ACHN (cell line): ENCODE measurements around the gene KIF1A.

Experiments used
- DNase-seq: peaks from one replicate; pipeline ENCODE4 v3.0.0-alpha.2; 2015
- in situ Hi-C: cut with HindIII; loops from 2 replicates; pipeline ENCODE4 v1.10.0; 2017; ENCODE audit warnings: low sequenced_read_pairs, low pct_ligation_motif_present, low pct_unique_long_range_greater_than_20kb

Gene KIF1A

GRCh38 chr2:240720686-240721595, 99.1 kb downstream of the KIF1A start:
- in situ Hi-C loops = no loop called here
- DNase-seq = no peak

- no peak for DNase-seq
- in situ Hi-C loops = no loop called here
These were observed 100.1 kb downstream of the KIF1A start for GRCh38 chr2:240719676-240720545.

GRCh38 chr2:240718896-240719490, 101.0 kb downstream of the KIF1A start:
- in situ Hi-C loops = no loop called here
- no peak for DNase-seq

- in situ Hi-C loops = no loop called here
- DNase-seq = no peak
These were observed 102.1 kb downstream of the KIF1A start for GRCh38 chr2:240717681-240718581.

GRCh38 chr2:240717181-240717641, 102.8 kb downstream of the KIF1A start:
- no peak for DNase-seq
- in situ Hi-C loops = no loop called here

- in situ Hi-C loops = no loop called here
- no peak for DNase-seq
These were observed 103.8 kb downstream of the KIF1A start for GRCh38 chr2:240716130-240716798.

GRCh38 chr2:240714747-240715725, 105.0 kb downstream of the KIF1A start:
- in situ Hi-C loops = no loop called here

GRCh38 chr2:240713928-240714746, 105.9 kb downstream of the KIF1A start:
- in situ Hi-C loops = no loop called here
- no peak for DNase-seq

More at GRCh38 chr2:240714747-240715725, 105.0 kb downstream of the KIF1A start:
- no peak for DNase-seq

GRCh38 chr2:240713071-240713927, 106.7 kb downstream of the KIF1A start:
- DNase-seq = no peak
- in situ Hi-C loops = no loop called here

GRCh38 chr2:240712121-240712520, 107.9 kb downstream of the KIF1A start:
- no peak for DNase-seq
- in situ Hi-C loops = no loop called here

- in situ Hi-C loops = no loop called here
- DNase-seq = no peak
These were observed 108.3 kb downstream of the KIF1A start for GRCh38 chr2:240711701-240712100.

- DNase-seq = no peak
- in situ Hi-C loops = no loop called here
These were observed 108.7 kb downstream of the KIF1A start for GRCh38 chr2:240711296-240711695.

GRCh38 chr2:240708457-240708856, 111.6 kb downstream of the KIF1A start:
- DNase-seq = no peak
- in situ Hi-C loops = no loop called here

GRCh38 chr2:240707821-240708220, 112.2 kb downstream of the KIF1A start:
- DNase-seq = no peak
- in situ Hi-C loops = no loop called here
